ENCODE data around the gene PSTPIP1. TPM values are rescaled to one million over a fixed set of nuclear protein-coding genes. Genes with fewer than 3 reads are reported as not detected.

Gene PSTPIP1
- total and polyA plus RNA-seq, 10 of the 15 experiments (the other 5 are each of a cell fraction or from before 2014, with no cell fraction given) = 0.50 to 29.3 (median 14.5) TPM

DNA sequence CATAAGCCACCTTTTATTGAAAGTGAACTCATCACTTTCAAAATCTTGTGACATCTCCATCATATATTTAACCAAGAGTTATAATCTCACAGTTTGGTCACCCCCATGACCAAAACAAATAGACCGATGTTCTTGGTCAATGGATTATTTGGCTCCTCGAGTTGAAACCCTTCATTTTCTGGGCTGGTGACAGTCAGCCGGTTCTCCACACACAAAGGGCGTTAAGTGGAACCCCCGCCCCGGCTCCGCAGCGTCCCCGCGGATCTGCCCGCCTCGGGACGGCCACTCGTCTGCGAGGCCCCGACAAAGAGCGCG lies 75.2 kb downstream of the PSTPIP1 start (continued):
- TF ChIP-seq ELK1 (IDR thresholded peaks at IDR 0.05; ENCODE audit: low read depth, low read length) = no peak
- no peak for TF ChIP-seq CREB1 (IDR thresholded peaks at IDR 0.05; ENCODE audit: low read depth)
- TF ChIP-seq MEF2B (IDR thresholded peaks at IDR 0.05; ENCODE audit: partially characterized antibody, poor library complexity, severe bottlenecking) = no peak
- no peak for TF ChIP-seq SMAD5 (IDR thresholded peaks at IDR 0.05; ENCODE audit: low read depth)

DNA sequence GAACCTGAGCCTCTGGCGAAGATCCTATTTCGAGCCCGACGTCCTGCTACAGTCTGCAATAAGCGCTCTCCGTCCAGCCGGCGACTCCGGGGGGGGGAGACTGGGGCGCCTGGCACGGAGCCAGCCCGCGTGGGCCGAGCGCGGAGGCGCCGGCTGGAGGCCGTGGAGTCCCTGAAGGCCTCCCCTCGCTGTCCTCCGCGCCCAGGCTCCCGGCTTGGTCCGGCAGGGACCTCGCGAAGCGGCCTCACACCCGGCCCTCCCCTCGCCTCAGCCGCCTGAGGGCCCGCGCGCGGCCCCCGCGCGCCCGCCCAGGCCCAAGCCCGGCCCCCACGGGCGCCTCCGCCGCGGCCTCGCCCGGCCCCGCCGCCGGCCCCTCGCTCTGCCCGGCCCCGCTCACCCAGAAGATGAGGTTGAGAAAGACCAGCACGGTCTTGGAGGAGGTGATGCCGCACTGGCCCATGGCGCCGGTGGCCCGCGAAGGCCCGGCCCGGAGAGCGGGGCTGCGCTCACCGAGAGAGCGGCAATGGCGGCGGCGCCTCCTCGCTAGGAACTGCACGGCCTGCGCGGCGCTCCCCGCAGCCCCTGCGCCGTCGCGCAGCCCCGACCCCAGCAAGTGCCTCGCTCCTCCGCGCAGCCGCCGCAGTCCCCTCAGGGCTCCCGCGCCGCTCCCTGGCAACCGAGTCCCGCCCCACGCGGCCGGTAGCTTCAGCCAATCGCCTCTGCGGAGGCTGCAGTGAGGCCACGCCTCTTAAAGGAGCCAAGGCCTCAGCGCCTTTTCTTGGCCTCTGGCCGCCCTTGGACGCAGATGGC lies 75.8 kb downstream of the PSTPIP1 start, which contains the start of gene TSPAN3:
Gene TSPAN3, minus strand, starts transcription at position 615 of the 810 bp plus-strand sequence. Its CDS starts 155 bp downstream, at position 460.
- under 1% methylated on average over 64 of the region's 97 CpGs for WGBS (ENCODE audit: insufficient coverage, insufficient replicate concordance, low lambda C conversion rate, missing lambda C conversion rate)
- SMC1A ChIA-PET (ENCODE audit: uncharacterized antibody, unreplicated experiment) = interaction anchor here (0.6 to 1.0 kb wide), 3 partner anchors 12 to 111 kb away, joined by 3 to 5 read pairs (median 4); no protein-coding TSS in a partner anchor
- Histone ChIP-seq H2AFZ (ENCODE audit: control insufficient read depth, low read depth, low read length) (peak within 1 kb of the TSS; percentile 97), H3K4me2 (ENCODE audit: control insufficient read depth, insufficient read depth) (peak within 1 kb of the TSS; percentile 93), H3K27ac (ENCODE audit: control insufficient read depth, insufficient read depth) (peak within 1 kb of the TSS; percentile 72), H3K27me3 (replicated peaks in 1 of 2; ENCODE audit: control insufficient read depth in 2 of 2, insufficient read depth in 2 of 2, low read length in 1 of 2) (no peaks in the 10 kb centered on the region; a peak in 1 of 4 replicates), H3K36me3 (ENCODE audit: control insufficient read depth in 2 of 2, insufficient read depth in 2 of 2, low read length in 1 of 2) (no peaks in the 10 kb centered on the region), H3K9me3 (replicated peaks; ENCODE audit: control insufficient read depth, insufficient read depth, low read length) (no peaks in the 10 kb centered on the region), H4K20me1 (ENCODE audit: control insufficient read depth, insufficient read depth) (no peaks in the 10 kb centered on the region), H3K9ac (ENCODE audit: control insufficient read depth, insufficient read depth, low read length) (peak within 1 kb of the TSS; percentile 85), H3K4me3 (peak within 1 kb of the TSS; percentile 83), H3K4me1 (ENCODE audit: control insufficient read depth, insufficient read depth, low read length) (peaks cover 25% of the 10 kb centered on the region), H3K79me2 (ENCODE audit: control insufficient read depth, insufficient read depth, low read length) (peaks cover 34% of the 10 kb centered on the region)
- RAD21 ChIA-PET (ENCODE audit: unreplicated experiment) = no interaction called here
- POLR2A ChIA-PET = interaction anchor here (0.6 kb wide), 1 partner anchor 12 kb away, joined by 3 read pairs; no protein-coding TSS in a partner anchor
- BruUV-seq (replicated peaks) = no TSS peak
- DNase-seq (ENCODE audit: low read depth, low spot score) (peak; percentile 54), FAIRE-seq (peak; percentile 27), ATAC-seq (peak; percentile 99)
- intact Hi-C loops (cut with micrococcal nuclease; ENCODE audit: unreplicated experiment) = no loop called here
- CTCF ChIA-PET = interaction anchor here (1.0 kb wide), 1 partner anchor 425 kb away, joined by 3 read pairs; no protein-coding TSS in a partner anchor
- in situ Hi-C loops (cut with MboI) = no loop called here
- TF ChIP-seq, protein P1, sequence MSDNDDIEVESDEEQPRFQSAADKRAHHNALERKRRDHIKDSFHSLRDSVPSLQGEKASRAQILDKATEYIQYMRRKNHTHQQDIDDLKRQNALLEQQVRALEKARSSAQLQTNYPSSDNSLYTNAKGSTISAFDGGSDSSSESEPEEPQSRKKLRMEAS (IDR thresholded peaks at IDR 0.05; ENCODE audit: low read depth, low read length) = no peak
- TF ChIP-seq, protein P2, sequence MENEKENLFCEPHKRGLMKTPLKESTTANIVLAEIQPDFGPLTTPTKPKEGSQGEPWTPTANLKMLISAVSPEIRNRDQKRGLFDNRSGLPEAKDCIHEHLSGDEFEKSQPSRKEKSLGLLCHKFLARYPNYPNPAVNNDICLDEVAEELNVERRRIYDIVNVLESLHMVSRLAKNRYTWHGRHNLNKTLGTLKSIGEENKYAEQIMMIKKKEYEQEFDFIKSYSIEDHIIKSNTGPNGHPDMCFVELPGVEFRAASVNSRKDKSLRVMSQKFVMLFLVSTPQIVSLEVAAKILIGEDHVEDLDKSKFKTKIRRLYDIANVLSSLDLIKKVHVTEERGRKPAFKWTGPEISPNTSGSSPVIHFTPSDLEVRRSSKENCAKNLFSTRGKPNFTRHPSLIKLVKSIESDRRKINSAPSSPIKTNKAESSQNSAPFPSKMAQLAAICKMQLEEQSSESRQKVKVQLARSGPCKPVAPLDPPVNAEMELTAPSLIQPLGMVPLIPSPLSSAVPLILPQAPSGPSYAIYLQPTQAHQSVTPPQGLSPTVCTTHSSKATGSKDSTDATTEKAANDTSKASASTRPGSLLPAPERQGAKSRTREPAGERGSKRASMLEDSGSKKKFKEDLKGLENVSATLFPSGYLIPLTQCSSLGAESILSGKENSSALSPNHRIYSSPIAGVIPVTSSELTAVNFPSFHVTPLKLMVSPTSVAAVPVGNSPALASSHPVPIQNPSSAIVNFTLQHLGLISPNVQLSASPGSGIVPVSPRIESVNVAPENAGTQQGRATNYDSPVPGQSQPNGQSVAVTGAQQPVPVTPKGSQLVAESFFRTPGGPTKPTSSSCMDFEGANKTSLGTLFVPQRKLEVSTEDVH (IDR thresholded peaks at IDR 0.05; ENCODE audit: low read depth, partially characterized antibody) = no peak
- TF ChIP-seq DPF2 (IDR thresholded peaks at IDR 0.05) = 0 out of 2 replicates have a peak, but pooled peaks have one; percentile 55
- TF ChIP-seq MYC (IDR thresholded peaks at IDR 0.05; ENCODE audit: insufficient read depth, insufficient read length, insufficient replicate concordance, low read length, severe bottlenecking) = peak; percentile 32
- no peak; the same call in 1 of the 2 replicates for TF ChIP-seq USF2 (IDR thresholded peaks at IDR 0.05; ENCODE audit: borderline replicate concordance, low read depth, low read length)
- TF ChIP-seq NR2C2 (IDR thresholded peaks at IDR 0.05; ENCODE audit: borderline replicate concordance, control insufficient read depth, insufficient read length, low read depth) = no peak
- TF ChIP-seq FOXK2 (IDR thresholded peaks at IDR 0.05) = no peak
- no peak for TF ChIP-seq SUZ12 (IDR thresholded peaks at IDR 0.05; ENCODE audit: unreplicated experiment)
- no peak for TF ChIP-seq ZBED1 (IDR thresholded peaks at IDR 0.05; ENCODE audit: borderline replicate concordance)
- TF ChIP-seq HCFC1 (IDR thresholded peaks at IDR 0.05; ENCODE audit: low read length) = no peak
- TF ChIP-seq POLR2AphosphoS5 (IDR thresholded peaks at IDR 0.05; ENCODE audit: low read length) = peak; percentile 59
- TF ChIP-seq ZSCAN29 (IDR thresholded peaks at IDR 0.05) = no peak
- peak; percentile 76; the same call in 1 of the 2 replicates for TF ChIP-seq ASH2L (IDR thresholded peaks at IDR 0.05; ENCODE audit: borderline replicate concordance, low read depth)
- TF ChIP-seq SIX5 (IDR thresholded peaks at IDR 0.05; ENCODE audit: low read depth, low read length, severe bottlenecking) = no peak
